ENCODE data around the gene CCDC61.

GRCh38 chr19:45953676-45954075 lies 41.6 kb upstream of the CCDC61 start:
- no peak for TF ChIP-seq POLR2A (IDR thresholded peaks at IDR 0.05)
- no peak for TF ChIP-seq CTCF (IDR thresholded peaks at IDR 0.05)
